GM19372 (cell line): ENCODE measurements around the gene ITPK1.

ENCODE experiments used
- ATAC-seq: cut with Tn5 transposase; IDR thresholded peaks from one replicate; pipeline ENCODE4 v1.9.1; 2021; ENCODE audit warnings: mild to moderate bottlenecking, low read depth, moderate library complexity; ENCODE audit not compliant: unreplicated experiment

The ITPK1 gene

GRCh38 chr14:93015505-93015904 is 100.2 kb downstream of the ITPK1 start:
- no peak for ATAC-seq

- no peak for ATAC-seq
These were observed 100.7 kb downstream of the ITPK1 start for GRCh38 chr14:93015064-93015463.

- no peak for ATAC-seq
These were observed 101.4 kb downstream of the ITPK1 start for GRCh38 chr14:93014058-93015023.

- no peak for ATAC-seq
These were observed 102.6 kb downstream of the ITPK1 start for GRCh38 chr14:93012951-93013719.

GRCh38 chr14:93012506-93012905 is 103.2 kb downstream of the ITPK1 start:
- ATAC-seq: no peak

- ATAC-seq: no peak
These were observed 103.9 kb downstream of the ITPK1 start for GRCh38 chr14:93011650-93012325.

- no peak for ATAC-seq
These were observed 104.6 kb downstream of the ITPK1 start for GRCh38 chr14:93011141-93011529.

GRCh38 chr14:93010522-93011140 is 105.1 kb downstream of the ITPK1 start:
- no peak for ATAC-seq

- no peak for ATAC-seq
These were observed 105.6 kb downstream of the ITPK1 start for GRCh38 chr14:93010130-93010499.

GRCh38 chr14:93009471-93010129 is 106.1 kb downstream of the ITPK1 start:
- no peak for ATAC-seq

GRCh38 chr14:93008381-93008780 is 107.3 kb downstream of the ITPK1 start:
- no peak for ATAC-seq

GRCh38 chr14:93007225-93007997 is 108.3 kb downstream of the ITPK1 start:
- no peak for ATAC-seq

- no peak for ATAC-seq
These were observed 109.1 kb downstream of the ITPK1 start for GRCh38 chr14:93006567-93007051.

GRCh38 chr14:93005838-93006237 is 109.9 kb downstream of the ITPK1 start:
- ATAC-seq: no peak

GRCh38 chr14:93005135-93005813 is 110.5 kb downstream of the ITPK1 start:
- no peak for ATAC-seq

GRCh38 chr14:93004699-93005082 is 111.0 kb downstream of the ITPK1 start:
- ATAC-seq: no peak

GRCh38 chr14:93003945-93004698 is 111.6 kb downstream of the ITPK1 start:
- ATAC-seq: no peak

- ATAC-seq: no peak
These were observed 112.8 kb downstream of the ITPK1 start for GRCh38 chr14:93002851-93003298.
